Measurements from ENCODE around the gene OLA1. TPM values are rescaled to one million over a fixed set of nuclear protein-coding genes. Genes with fewer than 3 reads are reported as not detected.

The OLA1 gene
- total and polyA plus RNA-seq, 2 of the 13 experiments (the other 11 are each of a cell fraction or from before 2014, with no cell fraction given) = 153 to 241 TPM

- no peak for TF ChIP-seq EP300 (IDR thresholded peaks at IDR 0.05; ENCODE audit: low read depth in 2 of 2, low read length in 2 of 2)
- TF ChIP-seq EP300 (CRISPR knock-in tag; IDR thresholded peaks at IDR 0.05; ENCODE audit: borderline replicate concordance) = peak; percentile 53; the same call in 1 of the 2 replicates
- TF ChIP-seq ZNF839 (CRISPR knock-in tag; IDR thresholded peaks at IDR 0.05; ENCODE audit: borderline replicate concordance) = no peak
- TF ChIP-seq CEBPZ (IDR thresholded peaks at IDR 0.05; ENCODE audit: low read length) = no peak
- peak; percentile 74; the same call in 1 of the 2 replicates for TF ChIP-seq JUN (CRISPR knock-in tag; IDR thresholded peaks at IDR 0.05)
- TF ChIP-seq JARID2 (CRISPR knock-in tag; IDR thresholded peaks at IDR 0.05; ENCODE audit: insufficient replicate concordance) = no peak
- TF ChIP-seq, protein P1, sequence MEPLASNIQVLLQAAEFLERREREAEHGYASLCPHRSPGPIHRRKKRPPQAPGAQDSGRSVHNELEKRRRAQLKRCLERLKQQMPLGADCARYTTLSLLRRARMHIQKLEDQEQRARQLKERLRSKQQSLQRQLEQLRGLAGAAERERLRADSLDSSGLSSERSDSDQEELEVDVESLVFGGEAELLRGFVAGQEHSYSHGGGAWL (CRISPR knock-in tag; IDR thresholded peaks at IDR 0.05) = 0 out of 2 replicates have a peak, but pooled peaks have one; percentile 38
- no peak for TF ChIP-seq GPN1 (CRISPR knock-in tag; IDR thresholded peaks at IDR 0.05; ENCODE audit: borderline replicate concordance)
- TF ChIP-seq HCFC1 (IDR thresholded peaks at IDR 0.05; ENCODE audit: low read depth, low read length) = no peak
- TF ChIP-seq MAFF (IDR thresholded peaks at IDR 0.05; ENCODE audit: low read depth, low read length) = no peak
- no peak for TF ChIP-seq SUZ12 (IDR thresholded peaks at IDR 0.05; ENCODE audit: low read depth, low read length)
- TF ChIP-seq KDM2A (CRISPR knock-in tag; IDR thresholded peaks at IDR 0.05; ENCODE audit: borderline replicate concordance, low read depth) = peak; percentile 67
- TF ChIP-seq ZNF136 (CRISPR knock-in tag; IDR thresholded peaks at IDR 0.05; ENCODE audit: low read depth) = 0 out of 2 replicates have a peak, but pooled peaks have one; percentile 54
- TF ChIP-seq KLF13 (CRISPR knock-in tag; IDR thresholded peaks at IDR 0.05) = no peak
- TF ChIP-seq SP1 (IDR thresholded peaks at IDR 0.05) = no peak
- TF ChIP-seq SP1 (CRISPR knock-in tag; IDR thresholded peaks at IDR 0.05) = peak; percentile 8; the same call in 1 of the 2 replicates
- no peak for TF ChIP-seq KDM6A (CRISPR knock-in tag; IDR thresholded peaks at IDR 0.05; ENCODE audit: low read depth)
- TF ChIP-seq, protein P2, sequence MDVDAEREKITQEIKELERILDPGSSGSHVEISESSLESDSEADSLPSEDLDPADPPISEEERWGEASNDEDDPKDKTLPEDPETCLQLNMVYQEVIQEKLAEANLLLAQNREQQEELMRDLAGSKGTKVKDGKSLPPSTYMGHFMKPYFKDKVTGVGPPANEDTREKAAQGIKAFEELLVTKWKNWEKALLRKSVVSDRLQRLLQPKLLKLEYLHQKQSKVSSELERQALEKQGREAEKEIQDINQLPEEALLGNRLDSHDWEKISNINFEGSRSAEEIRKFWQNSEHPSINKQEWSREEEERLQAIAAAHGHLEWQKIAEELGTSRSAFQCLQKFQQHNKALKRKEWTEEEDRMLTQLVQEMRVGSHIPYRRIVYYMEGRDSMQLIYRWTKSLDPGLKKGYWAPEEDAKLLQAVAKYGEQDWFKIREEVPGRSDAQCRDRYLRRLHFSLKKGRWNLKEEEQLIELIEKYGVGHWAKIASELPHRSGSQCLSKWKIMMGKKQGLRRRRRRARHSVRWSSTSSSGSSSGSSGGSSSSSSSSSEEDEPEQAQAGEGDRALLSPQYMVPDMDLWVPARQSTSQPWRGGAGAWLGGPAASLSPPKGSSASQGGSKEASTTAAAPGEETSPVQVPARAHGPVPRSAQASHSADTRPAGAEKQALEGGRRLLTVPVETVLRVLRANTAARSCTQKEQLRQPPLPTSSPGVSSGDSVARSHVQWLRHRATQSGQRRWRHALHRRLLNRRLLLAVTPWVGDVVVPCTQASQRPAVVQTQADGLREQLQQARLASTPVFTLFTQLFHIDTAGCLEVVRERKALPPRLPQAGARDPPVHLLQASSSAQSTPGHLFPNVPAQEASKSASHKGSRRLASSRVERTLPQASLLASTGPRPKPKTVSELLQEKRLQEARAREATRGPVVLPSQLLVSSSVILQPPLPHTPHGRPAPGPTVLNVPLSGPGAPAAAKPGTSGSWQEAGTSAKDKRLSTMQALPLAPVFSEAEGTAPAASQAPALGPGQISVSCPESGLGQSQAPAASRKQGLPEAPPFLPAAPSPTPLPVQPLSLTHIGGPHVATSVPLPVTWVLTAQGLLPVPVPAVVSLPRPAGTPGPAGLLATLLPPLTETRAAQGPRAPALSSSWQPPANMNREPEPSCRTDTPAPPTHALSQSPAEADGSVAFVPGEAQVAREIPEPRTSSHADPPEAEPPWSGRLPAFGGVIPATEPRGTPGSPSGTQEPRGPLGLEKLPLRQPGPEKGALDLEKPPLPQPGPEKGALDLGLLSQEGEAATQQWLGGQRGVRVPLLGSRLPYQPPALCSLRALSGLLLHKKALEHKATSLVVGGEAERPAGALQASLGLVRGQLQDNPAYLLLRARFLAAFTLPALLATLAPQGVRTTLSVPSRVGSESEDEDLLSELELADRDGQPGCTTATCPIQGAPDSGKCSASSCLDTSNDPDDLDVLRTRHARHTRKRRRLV (CRISPR knock-in tag; IDR thresholded peaks at IDR 0.05) = no peak
- no peak for TF ChIP-seq MNT (IDR thresholded peaks at IDR 0.05)
These were observed 208.5 kb downstream of the OLA1 start (continued) for GRCh38 chr2:174039551-174040416.

All from HepG2 (cell line).